H1 (cell line): Measurements from ENCODE around the gene VPS9D1. TPM values are rescaled to one million over a fixed set of nuclear protein-coding genes. Genes with fewer than 3 reads are reported as not detected.

Experiments used
- CTCF ChIA-PET: fragments of 300-600 bp; sonication (Branson Sonifier 250); formaldehyde crosslinking; loops from one replicate; lab custom pipeline; 2021; ENCODE audit not compliant: partially characterized antibody; lab: Charles Lee
- POLR2A ChIA-PET: fragments of 300-600 bp; sonication (Branson Sonifier 250); formaldehyde crosslinking; loops from one replicate; lab custom pipeline; 2021; ENCODE audit warnings: inconsistent platforms; ENCODE audit not compliant: partially characterized antibody; lab: Charles Lee
- DNase-seq, 2 experiments: peaks; one replicate each; pipeline versions ENCODE4 v3.0.0 to v3.0.0-alpha.2; 2010 to 2022; ENCODE audit warnings: low spot score in 2 of 2, low read depth in 1 of 2, mixed read lengths in 1 of 2
- FAIRE-seq: peaks from 2 replicates; lab custom pipeline; 2011; peaks lifted over from hg19 to GRCh38; lab: Jason Lieb, UNC
- H2AFZ ChIP-seq: 2 replicates; pipeline ENCODE4 v1.8.1; 2012; ENCODE audit warnings: low read length, inconsistent platforms
- H2AK5ac ChIP-seq: 2 replicates; pipeline ENCODE4 v1.6.1; 2013; ENCODE audit warnings: low read depth, low read length
- H2BK120ac ChIP-seq: replicated peaks from 2 replicates; pipeline ENCODE3; 2013; ENCODE audit warnings: low read depth, low read length, inconsistent platforms
- H2BK12ac ChIP-seq: 2 replicates; pipeline ENCODE4 v1.6.1; 2013; ENCODE audit warnings: low read depth, low read length
- H2BK15ac ChIP-seq: 2 replicates; pipeline ENCODE4 v1.6.1; 2013; ENCODE audit warnings: low read length
- H2BK20ac ChIP-seq: 2 replicates; pipeline ENCODE4 v1.6.1; 2013; ENCODE audit warnings: low read length
- H2BK5ac ChIP-seq: 2 replicates; pipeline ENCODE4 v1.6.1; 2013; ENCODE audit warnings: low read depth, low read length
- H3K14ac ChIP-seq: 2 replicates; pipeline ENCODE4 v1.6.1; 2013; ENCODE audit warnings: inconsistent platforms; ENCODE audit not compliant: insufficient read length
- H3K18ac ChIP-seq: 2 replicates; pipeline ENCODE4 v1.6.1; 2013; ENCODE audit warnings: low read length; ENCODE audit errors: extremely low read depth
- H3K23ac ChIP-seq: 2 replicates; pipeline ENCODE4 v1.6.1; 2013; ENCODE audit warnings: inconsistent platforms; ENCODE audit not compliant: insufficient read length
- H3K23me2 ChIP-seq: 2 replicates; pipeline ENCODE4 v1.6.1; 2013; ENCODE audit warnings: low read depth, low read length
- H3K27ac ChIP-seq: 2 replicates; pipeline ENCODE4 v1.6.1; 2011; ENCODE audit warnings: low read depth, low read length, inconsistent platforms
- H3K27me3 ChIP-seq, 4 experiments: replicated peaks in 1 of 4; 1 replicate in 1 of 4; 2 replicates in 3 of 4; pipeline versions ENCODE4 v1.6.1 to v1.8.1; 2011 to 2013; ENCODE audit warnings: low read length in 3 of 4, mild to moderate bottlenecking in 3 of 4, inconsistent platforms in 2 of 4, mixed read lengths in 2 of 4, moderate library complexity in 1 of 4; ENCODE audit not compliant: control insufficient read depth in 3 of 4, insufficient read depth in 3 of 4; ENCODE audit errors: extremely low read depth in 1 of 4
- H3K36me3 ChIP-seq, 4 experiments: 2 replicates each; pipeline versions ENCODE4 v1.6.1 to v1.8.1; 2011 to 2013; ENCODE audit warnings: mild to moderate bottlenecking in 4 of 4, low read length in 3 of 4, moderate library complexity in 2 of 4, control low read depth in 1 of 4, inconsistent platforms in 1 of 4; ENCODE audit not compliant: insufficient read depth in 4 of 4, control insufficient read depth in 2 of 4
- H3K4ac ChIP-seq: replicated peaks from 2 replicates; pipeline ENCODE3; 2013; ENCODE audit warnings: low read length, low read depth, mixed read lengths, inconsistent platforms; ENCODE audit not compliant: insufficient read length
- H3K4me1 ChIP-seq, 4 experiments: replicated peaks in 1 of 4; 1 replicate in 1 of 4; 2 replicates in 3 of 4; pipeline versions ENCODE4 v1.6.1 to v1.8.1; 2011 to 2013; ENCODE audit warnings: low read length in 3 of 4, inconsistent platforms in 2 of 4, mixed read lengths in 1 of 4; ENCODE audit not compliant: insufficient read depth in 4 of 4, control insufficient read depth in 3 of 4
- H3K4me2 ChIP-seq, 2 experiments: 2 replicates each; pipeline versions ENCODE4 v1.6.1 to v1.8.1; 2011 to 2013; ENCODE audit warnings: low read depth in 2 of 2, low read length in 2 of 2, control low read depth in 1 of 2, inconsistent platforms in 1 of 2, mild to moderate bottlenecking in 1 of 2; ENCODE audit not compliant: insufficient read depth in 1 of 2
- H3K4me3 ChIP-seq, 4 experiments: fragments of 200-600, 300-600 bp in 1 of 4; sonication (generic), shearing (Covaris generic), sonication (Bioruptor Twin) in 1 of 4; 2 replicates each; pipeline versions ENCODE4 v1.5.1 to v1.8.1; 2011 to 2016; ENCODE audit warnings: low read length in 4 of 4, low read depth in 3 of 4, control low read depth in 2 of 4, inconsistent platforms in 2 of 4, mild to moderate bottlenecking in 2 of 4, mixed read lengths in 1 of 4, moderate library complexity in 1 of 4; ENCODE audit not compliant: insufficient read depth in 2 of 4; ENCODE audit errors: extremely low read depth in 1 of 4
- H3K56ac ChIP-seq: replicated peaks from 2 replicates; pipeline ENCODE3; 2013; ENCODE audit warnings: low read depth, mild to moderate bottlenecking, mixed read lengths, low read length, inconsistent platforms; ENCODE audit not compliant: insufficient read length
- H3K79me1 ChIP-seq: 2 replicates; pipeline ENCODE4 v1.6.1; 2013; ENCODE audit warnings: low read depth, low read length, control low read depth
- H3K79me2 ChIP-seq, 2 experiments: 2 replicates each; pipeline versions ENCODE4 v1.6.1 to v1.8.1; 2012 to 2013; ENCODE audit warnings: low read length in 2 of 2, mild to moderate bottlenecking in 2 of 2, inconsistent platforms in 1 of 2; ENCODE audit not compliant: insufficient read depth in 2 of 2, control insufficient read depth in 1 of 2
- H3K9ac ChIP-seq, 4 experiments: replicated peaks in 1 of 4; 1 replicate in 1 of 4; 2 replicates in 3 of 4; pipeline versions ENCODE4 v1.6.1 to v1.8.1; 2011 to 2013; ENCODE audit warnings: low read depth in 3 of 4, low read length in 3 of 4, control low read depth in 2 of 4, mild to moderate bottlenecking in 2 of 4, moderate library complexity in 2 of 4, inconsistent platforms in 1 of 4; ENCODE audit errors: extremely low read depth in 1 of 4
- H3K9me3 ChIP-seq, 2 experiments: 2 replicates each; pipeline versions ENCODE4 v1.6.1 to v1.8.1; 2012 to 2013; ENCODE audit warnings: mild to moderate bottlenecking in 2 of 2, moderate library complexity in 2 of 2, control low read depth in 1 of 2, inconsistent platforms in 1 of 2, low read depth in 1 of 2, low read length in 1 of 2, mixed read lengths in 1 of 2; ENCODE audit not compliant: insufficient read depth in 2 of 2
- H4K20me1 ChIP-seq, 2 experiments: replicated peaks in 1 of 2; 2 replicates each; pipeline versions ENCODE3 to v1.8.1; 2011 to 2013; ENCODE audit warnings: inconsistent platforms in 2 of 2, low read length in 2 of 2, mild to moderate bottlenecking in 1 of 2; ENCODE audit not compliant: insufficient read depth in 2 of 2, control insufficient read depth in 1 of 2
- H4K5ac ChIP-seq: 2 replicates; pipeline ENCODE4 v1.6.1; 2013; ENCODE audit warnings: low read length, low read depth, mixed read lengths, inconsistent platforms; ENCODE audit not compliant: insufficient read length
- H4K8ac ChIP-seq: 2 replicates; pipeline ENCODE4 v1.8.0; 2013; ENCODE audit warnings: mild to moderate bottlenecking, moderate library complexity, low read length, inconsistent platforms; ENCODE audit not compliant: insufficient read depth; ENCODE audit errors: extremely low read depth
- H4K91ac ChIP-seq: replicated peaks from 2 replicates; pipeline ENCODE3; 2013; ENCODE audit warnings: low read length, mixed read lengths, inconsistent platforms; ENCODE audit not compliant: insufficient read length
- CTCF ChIP-seq, 3 experiments: IDR thresholded peaks; 1 replicate in 2 of 3; 2 replicates in 1 of 3; pipeline versions ENCODE4 v1.5.1 to v1.6.1; 2011; ENCODE audit warnings: low read length in 3 of 3, mild to moderate bottlenecking in 3 of 3, inconsistent platforms in 2 of 3, low read depth in 1 of 3, moderate library complexity in 1 of 3; ENCODE audit not compliant: insufficient read depth in 1 of 3; ENCODE audit errors: control extremely low read depth in 1 of 3
- NRF1 ChIP-seq: IDR thresholded peaks from 2 replicates; pipeline ENCODE4 v1.6.1; 2011; ENCODE audit warnings: mild to moderate bottlenecking, low read depth, low read length, improper control_type of control experiment
- POLR2AphosphoS5 ChIP-seq: IDR thresholded peaks from 2 replicates; pipeline ENCODE4 v1.6.1; 2011; ENCODE audit warnings: low read depth, low read length
- SP4 ChIP-seq: IDR thresholded peaks from 2 replicates; pipeline ENCODE4 v1.6.1; 2012; ENCODE audit warnings: low read length, inconsistent platforms
- WGBS, 2 experiments: shearing (Covaris generic) in 1 of 2; methylation state at CpG; one replicate each; pipeline versions ENCODE4 v1.1.6 to v1.1.7; 2013 to 2015; ENCODE audit warnings: low lambda C conversion rate in 2 of 2, mixed read lengths in 2 of 2, inconsistent platforms in 1 of 2, low coverage in 1 of 2, missing lambda C conversion rate in 1 of 2; ENCODE audit not compliant: insufficient replicate concordance in 2 of 2, insufficient coverage in 1 of 2, insufficient read length in 1 of 2; ENCODE audit errors: extremely low coverage in 1 of 2, missing lambda C conversion rate in 1 of 2; 5-methylcytosine and 5-hydroxymethylcytosine counted together
- polyA plus RNA-seq, 7 experiments: library from polyadenylated mRNA; depleted of rRNA in 3 of 7; stranded (reverse) in 5 of 7; unstranded in 2 of 7; fragments of >200 nt in 5 of 7; fragments of 200-250 nt in 2 of 7; gene quantifications; 1 replicate in 5 of 7; 2 replicates in 1 of 7; 4 replicates in 1 of 7; pipeline versions ENCODE4 v1.2.1 to v1.2.3, GENCODE V29; 2011 to 2013; ENCODE audit warnings: missing spikeins in 2 of 7, mixed read lengths in 2 of 7
- total RNA-seq: library from RNA; stranded (reverse); fragmentation: NEBNext Ultra II Directional; extraction: Animal tissue kit (Norgen Biotek cat#: 25700); gene quantifications from 2 replicates; pipeline ENCODE4 v1.2.1, GENCODE V29; 2021

The VPS9D1 gene
- total and polyA plus RNA-seq, 2 of the 8 experiments (the other 6 are each of a cell fraction or from before 2014, with no cell fraction given): 2.9 to 5.4 TPM

- H3K9me3 ChIP-seq: no peaks in the 10 kb centered on the region
- TF ChIP-seq CTCF (IDR thresholded peaks at IDR 0.05; ENCODE audit: control extremely low read depth in 1 of 3, insufficient read depth in 1 of 3, low read depth in 1 of 3, low read length in 3 of 3): no peak
- no peak for TF ChIP-seq SP4
- TF ChIP-seq POLR2AphosphoS5: no peak
- no peak for TF ChIP-seq NRF1
- no peak overlapping the region for H3K27ac ChIP-seq
- no peak overlapping the region for H2BK5ac ChIP-seq
- CTCF ChIA-PET: interaction anchor here (1.5 to 1.7 kb wide), 2 partner anchors 9 to 61 kb away, joined by 3 to 7 read pairs; no protein-coding TSS in a partner anchor
- H4K91ac ChIP-seq: no peak overlapping the region
- H3K36me3 ChIP-seq: peaks cover 0 to 22% (median 11%) of the 10 kb centered on the region in 4 experiments; a peak in 6 of 8 replicates
- DNase-seq (no peak), FAIRE-seq (no peak)
- H4K8ac ChIP-seq: no peak overlapping the region
- no peak overlapping the region for H4K5ac ChIP-seq
- peaks cover 8% of the 10 kb centered on the region for H3K23me2 ChIP-seq
- H3K4me1 ChIP-seq: peaks cover 0 to 8% (median 3%) of the 10 kb centered on the region in 4 experiments; a peak in 3 of 7 replicates
- peaks cover 3 to 5% of the 10 kb centered on the region in 2 experiments for H4K20me1 ChIP-seq
- H2AFZ ChIP-seq: no peak overlapping the region
- no peak overlapping the region for H3K4me3 ChIP-seq
- POLR2A ChIA-PET: no interaction called here
- H2BK120ac ChIP-seq: no peak overlapping the region
- H2BK15ac ChIP-seq: no peak overlapping the region
- H2BK20ac ChIP-seq: no peak overlapping the region
- no peak overlapping the region for H3K18ac ChIP-seq
- no peak overlapping the region for H3K14ac ChIP-seq
- no peak overlapping the region for H3K4me2 ChIP-seq
- no peak overlapping the region for H3K4ac ChIP-seq
- H3K79me2 ChIP-seq: peaks cover 0 to 24% of the 10 kb centered on the region in 2 experiments; a peak in 2 of 4 replicates
- H3K9ac ChIP-seq: no peak overlapping the region
- H3K27me3 ChIP-seq: no peaks in the 10 kb centered on the region
- H3K79me1 ChIP-seq: peaks cover 6% of the 10 kb centered on the region
- no peak overlapping the region for H2AK5ac ChIP-seq
- WGBS, 2 experiments: 95% methylated on average over 7 of the region's 7 CpGs; no CpG with 5 or more reads in 1 of the 2 experiments
- no peak overlapping the region for H3K56ac ChIP-seq
- H2BK12ac ChIP-seq: no peak overlapping the region
- no peak overlapping the region for H3K23ac ChIP-seq
These were observed 60.6 kb downstream of the VPS9D1 start for GRCh38 chr16:89660146-89660545.
